RWPE1 (cell line): Measurements from ENCODE around the gene RASGRP4.

Source experiments
- CTCF ChIA-PET: fragments of 350-600 bp; sonication (Branson Sonifier 250); formaldehyde crosslinking; extraction: SDS; loops from one replicate; lab custom pipeline; 2021; lab: Yijun Ruan, JAX
- POLR2A ChIA-PET: fragments of 400-600 bp; formaldehyde crosslinking; extraction: SDS; loops from one replicate; lab custom pipeline; 2020; ENCODE audit warnings: antibody characterized with exemption; ENCODE audit not compliant: low non-redundant PET; lab: Yijun Ruan, JAX
- DNase-seq: peaks from one replicate; pipeline ENCODE4 v3.0.0; 2012; ENCODE audit warnings: low spot score
- H3K27ac ChIP-seq: fragments of 450-650 bp; 2 replicates; pipeline ENCODE4 v1.5.1; 2017
- CTCF ChIP-seq: fragments of 450-650 bp; conservative IDR thresholded peaks from 2 replicates; pipeline ENCODE4 v1.5.1; 2017; ENCODE audit warnings: low read depth, mild to moderate bottlenecking

The RASGRP4 gene

DNA sequence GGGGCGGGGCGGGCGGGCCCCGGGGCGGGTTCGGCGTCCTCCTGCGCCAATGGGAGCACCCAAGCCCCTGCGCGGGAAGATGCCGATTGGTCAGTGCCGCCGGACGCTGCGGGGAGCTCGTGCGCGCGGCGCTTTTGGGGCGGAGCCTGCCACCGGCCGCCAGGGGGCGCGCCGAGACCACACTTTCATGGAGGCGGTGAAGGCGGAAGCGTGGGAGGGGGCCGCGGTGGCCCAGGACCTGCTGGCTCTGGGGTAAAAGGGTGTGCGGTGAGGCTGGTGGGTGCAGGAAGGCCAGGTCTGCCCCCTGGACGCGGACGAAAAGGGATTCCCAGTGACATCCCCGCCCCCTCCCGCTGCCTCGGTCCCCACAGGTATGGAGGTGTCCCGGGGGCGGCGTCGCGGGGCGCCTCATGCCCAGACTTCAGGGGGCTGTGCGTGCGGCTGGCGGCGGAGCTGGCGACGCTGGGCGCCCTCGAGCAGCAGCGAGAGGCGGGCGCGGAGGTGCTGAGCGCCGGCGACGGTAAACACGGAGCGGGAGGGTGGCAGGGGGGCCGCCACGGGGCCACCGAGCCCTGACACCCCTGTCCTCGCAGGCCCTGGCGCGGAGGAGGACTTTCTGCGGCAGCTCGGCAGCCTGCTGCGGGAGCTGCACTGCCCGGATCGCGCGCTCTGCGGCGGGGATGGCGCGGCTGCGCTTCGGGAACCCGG lies 22.9 kb downstream of the RASGRP4 start, which contains the start of gene FAM98C:
FAM98C (plus strand) TSS at position 127 of the 708 bp plus-strand sequence; CDS start at position 188, 61 bp downstream.
- DNase-seq: peak; percentile 100
- peak within 1 kb of the TSS; percentile 78 for H3K27ac ChIP-seq
- ChIA-PET CTCF (interaction anchor here (0.5 to 1.8 kb wide), 12 partner anchors 9 to 676 kb away, joined by 3 to 7 read pairs (median 4); partner anchors contain the start of genes MRPS12 and SARS2), POLR2A (interaction anchor here (0.6 kb wide), 1 partner anchor 14 kb away, joined by 4 read pairs; no protein-coding TSS in a partner anchor)
- TF ChIP-seq CTCF: peak; percentile 93

GRCh38 chr19:38402623-38402966 lies 23.4 kb downstream of the RASGRP4 start:
- DNase-seq: no peak
- TF ChIP-seq CTCF: no peak
- peak overlapping the region; percentile 78 for H3K27ac ChIP-seq
- POLR2A ChIA-PET: interaction anchor here (0.6 kb wide), 1 partner anchor 13 kb away, joined by 4 read pairs; no protein-coding TSS in a partner anchor
- CTCF ChIA-PET: interaction anchor here (0.5 to 1.8 kb wide), 12 partner anchors 9 to 677 kb away, joined by 3 to 7 read pairs (median 4); partner anchors contain the start of genes MRPS12 and SARS2

DNA sequence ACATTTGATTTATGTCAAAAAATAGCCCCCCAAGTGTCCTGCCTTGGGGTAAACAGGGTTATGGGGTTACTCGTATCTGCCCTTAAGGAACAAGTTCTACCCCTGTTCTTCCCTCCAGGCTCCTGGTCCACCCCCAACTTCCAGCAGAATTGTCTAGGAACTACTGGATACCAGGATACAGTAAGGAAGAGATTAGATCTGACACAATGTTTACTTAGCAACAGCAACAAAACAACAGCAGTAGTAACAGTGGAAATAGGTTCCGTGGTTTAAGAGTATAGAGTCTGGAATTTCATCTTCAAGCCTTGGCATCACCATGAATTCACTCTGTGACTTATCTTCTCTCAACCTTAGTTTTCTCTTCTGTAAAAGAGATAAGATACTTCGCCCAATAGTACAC lies 24.9 kb downstream of the RASGRP4 start:
- ChIA-PET CTCF (no interaction called here), POLR2A (no interaction called here)
- no peak for TF ChIP-seq CTCF
- no peak for DNase-seq
- no peak overlapping the region for H3K27ac ChIP-seq

GRCh38 chr19:38400361-38400760 lies 25.7 kb downstream of the RASGRP4 start:
- no peak for DNase-seq
- H3K27ac ChIP-seq: no peak overlapping the region
- no peak for TF ChIP-seq CTCF
- CTCF ChIA-PET: no interaction called here
- POLR2A ChIA-PET: no interaction called here

DNA sequence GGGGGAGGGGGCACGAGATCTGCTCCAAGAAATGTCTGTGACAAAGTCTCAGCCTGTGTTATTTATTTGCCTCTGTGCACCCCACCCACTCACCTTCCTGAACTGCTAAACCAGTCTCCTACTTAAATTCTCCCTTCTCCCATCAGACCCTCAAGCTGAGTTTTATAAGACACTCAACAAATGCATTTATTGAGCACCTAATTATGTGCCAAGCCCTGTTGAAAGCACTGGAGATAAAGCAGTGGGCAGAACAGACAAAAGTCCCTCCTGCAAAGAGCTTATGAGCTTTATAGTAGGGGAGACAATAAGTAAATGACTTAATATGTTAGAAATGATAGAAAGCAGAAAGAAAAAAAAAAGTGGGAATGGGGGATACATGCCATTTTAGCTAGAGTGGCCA lies 26.5 kb downstream of the RASGRP4 start:
- H3K27ac ChIP-seq: no peak overlapping the region
- ChIA-PET CTCF (no interaction called here), POLR2A (no interaction called here)
- TF ChIP-seq CTCF: no peak
- DNase-seq: no peak

DNA sequence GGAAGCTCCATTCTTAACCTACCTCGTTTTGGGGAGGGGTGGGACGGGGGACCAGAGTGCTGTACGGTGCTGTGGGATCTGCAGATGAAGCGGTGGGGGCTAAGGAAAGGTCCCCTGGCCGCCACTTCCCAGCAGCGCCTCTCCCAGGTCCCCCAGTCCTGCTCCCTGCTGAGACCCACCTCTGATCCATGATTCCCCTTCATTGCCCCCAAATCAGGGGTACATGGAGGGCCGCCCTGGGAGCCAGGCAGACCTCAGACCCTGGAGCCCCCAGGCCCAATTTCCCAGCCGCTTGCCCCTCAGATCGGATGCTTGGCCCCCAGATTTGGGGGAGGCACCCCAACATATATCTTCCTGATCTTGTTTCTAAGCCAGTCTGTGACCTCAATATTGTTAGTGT lies 26.9 kb downstream of the RASGRP4 start:
- ChIA-PET CTCF (no interaction called here), POLR2A (no interaction called here)
- DNase-seq: no peak
- H3K27ac ChIP-seq: no peak overlapping the region
- no peak for TF ChIP-seq CTCF
